H1 (cell line): Measurements from ENCODE around the gene ARMC9. TPM values are rescaled to one million over a fixed set of nuclear protein-coding genes. Genes with fewer than 3 reads are reported as not detected.

Experiments used
- HDAC2 ChIP-seq, 2 experiments: fragments of 300-600 bp in 1 of 2; sonication (generic) in 1 of 2; IDR thresholded peaks; 2 replicates each; pipeline ENCODE4 v1.6.1; 2011 to 2012; ENCODE audit warnings: low read depth in 2 of 2, low read length in 2 of 2, mild to moderate bottlenecking in 2 of 2, moderate library complexity in 2 of 2, borderline replicate concordance in 1 of 2, inconsistent platforms in 1 of 2
- KDM5A ChIP-seq: fragments of 200-600 bp; IDR thresholded peaks from 2 replicates; pipeline ENCODE4 v1.7.1; 2012; ENCODE audit warnings: mild to moderate bottlenecking, low read length, inconsistent platforms, mixed read lengths
- SIX5 ChIP-seq: IDR thresholded peaks from 2 replicates; pipeline ENCODE4 v1.6.1; 2011; ENCODE audit warnings: mild to moderate bottlenecking, low read depth, low read length
- TAF1 ChIP-seq: IDR thresholded peaks from 2 replicates; pipeline ENCODE4 v1.6.1; 2011; ENCODE audit warnings: mild to moderate bottlenecking, low read depth, low read length
- polyA plus RNA-seq, 7 experiments: library from polyadenylated mRNA; depleted of rRNA in 3 of 7; stranded (reverse) in 5 of 7; unstranded in 2 of 7; fragments of >200 nt in 5 of 7; fragments of 200-250 nt in 2 of 7; gene quantifications; 1 replicate in 5 of 7; 2 replicates in 1 of 7; 4 replicates in 1 of 7; pipeline versions ENCODE4 v1.2.1 to v1.2.3, GENCODE V29; 2011 to 2013; ENCODE audit warnings: missing spikeins in 2 of 7, mixed read lengths in 2 of 7
- total RNA-seq: library from RNA; stranded (reverse); fragmentation: NEBNext Ultra II Directional; extraction: Animal tissue kit (Norgen Biotek cat#: 25700); gene quantifications from 2 replicates; pipeline ENCODE4 v1.2.1, GENCODE V29; 2021

Gene ARMC9
- total and polyA plus RNA-seq, 2 of the 8 experiments (the other 6 are each of a cell fraction or from before 2014, with no cell fraction given), result 23.2 to 36.1 TPM

DNA sequence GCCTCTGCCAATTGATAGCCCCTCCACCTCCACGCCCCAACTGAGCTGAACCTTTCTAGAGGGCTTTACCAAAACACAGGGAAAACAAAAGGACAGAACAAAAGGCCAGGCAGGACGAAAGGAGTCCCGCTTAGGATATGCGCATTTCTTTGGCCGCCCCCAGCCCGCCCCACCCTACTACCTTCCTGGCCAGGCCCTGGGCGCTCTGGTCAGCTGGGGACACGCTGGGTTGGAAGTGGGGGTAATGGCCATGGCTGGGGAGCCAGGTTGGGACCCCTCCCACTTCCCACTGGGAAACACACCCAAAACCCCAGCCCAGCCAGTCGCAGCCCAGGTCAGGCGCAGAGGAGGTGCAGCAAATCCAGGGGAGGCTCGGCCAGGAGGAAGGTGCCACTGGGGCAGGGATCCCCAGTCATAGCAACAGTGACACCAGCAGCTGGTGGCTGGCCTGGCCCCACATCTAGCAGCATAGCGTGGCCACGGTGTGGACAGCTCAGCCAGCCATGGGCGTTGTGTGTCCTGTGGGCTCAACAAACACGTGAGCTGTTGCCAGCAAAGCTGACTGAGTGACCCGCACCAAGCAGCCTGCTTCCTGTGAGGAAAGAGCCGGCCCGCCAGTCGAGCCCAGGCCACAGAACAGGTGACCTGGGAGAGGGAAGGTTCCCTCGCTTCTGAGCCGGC, 172.5 kb downstream of the ARMC9 start (continued):
- 0 out of 4 replicates have a peak, but pooled peaks of 1 of the 2 experiments have one; percentile 24 for TF ChIP-seq HDAC2 (IDR thresholded peaks at IDR 0.05; ENCODE audit: borderline replicate concordance in 1 of 2, low read depth in 2 of 2, low read length in 2 of 2)
- no peak for TF ChIP-seq SIX5
- TF ChIP-seq KDM5A, result no peak
- TF ChIP-seq TAF1, result peak; percentile 11; the same call in 1 of the 2 replicates
